K562 treated with DMSO at 1 percent for 12 hours (cell line): ENCODE results near the gene TMPRSS9. TPM values are rescaled to one million over a fixed set of nuclear protein-coding genes. Genes with fewer than 3 reads are reported as not detected.

Source experiments
- total RNA-seq: library from RNA; unstranded; fragments of 300-600 nt; gene quantifications from 2 replicates; pipeline ENCODE4 v1.2.3, GENCODE V29; 2022; ENCODE audit not compliant: insufficient read depth

Gene TMPRSS9
- total RNA-seq = 0.79 and 3.2 TPM in 2 replicates

GRCh38 chr19:2359992-2360685, at the start of gene TMPRSS9:
Gene TMPRSS9 (plus strand): TSS chr19:2360265. CDS start chr19:2389786, 29,521 bp downstream.

DNA sequence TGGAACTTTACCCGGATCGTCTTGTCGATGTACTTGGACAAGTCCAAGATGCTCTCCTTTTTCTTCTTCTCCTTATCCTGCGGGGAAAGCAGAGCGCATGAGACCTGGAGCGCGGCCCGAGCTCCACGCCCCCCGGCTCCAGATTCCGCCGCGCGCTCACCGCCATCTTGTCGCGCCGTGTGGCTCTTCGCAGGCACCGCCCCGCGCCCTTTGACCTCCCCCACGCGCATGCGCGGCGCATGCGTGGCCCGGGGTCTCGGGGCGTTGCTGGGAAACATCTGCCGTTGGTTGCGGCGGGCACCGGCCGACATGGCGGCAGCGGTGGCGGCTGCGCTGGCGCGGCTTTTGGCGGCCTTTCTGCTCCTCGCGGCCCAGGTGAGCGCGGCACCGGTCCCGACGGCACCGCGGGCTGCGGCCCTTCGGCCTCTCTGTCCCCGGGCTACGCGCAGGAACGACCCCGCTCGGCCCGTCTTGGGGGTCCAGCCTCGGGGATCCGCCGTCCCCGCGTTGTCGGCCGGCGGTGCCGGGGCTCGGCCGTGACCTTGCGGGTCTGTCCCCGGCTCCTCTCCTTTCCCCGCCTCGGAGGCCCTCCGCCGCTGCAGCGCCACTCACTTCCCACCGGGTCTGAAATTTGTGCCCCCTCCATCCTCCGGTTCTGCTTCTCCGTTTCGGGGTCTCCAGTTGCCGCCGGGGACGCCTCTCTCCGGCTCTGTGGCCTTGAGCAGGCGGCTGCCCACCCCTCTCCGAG, 31.5 kb upstream of the TMPRSS9 start, which contains the start of the genes LSM7 and SPPL2B:
Gene LSM7, minus strand, starts transcription at position 186 of the 748 bp plus-strand sequence. Its CDS starts 20 bp downstream, at position 166.
Gene SPPL2B, plus strand, starts transcription at position 284 of the 748 bp plus-strand sequence. Its CDS starts 26 bp downstream, at position 310.

GRCh38 chr19:2427429-2428320, 67.6 kb downstream of the TMPRSS9 start, which contains the start of gene TIMM13:
Gene TIMM13 (minus strand): TSS chr19:2427586. CDS start chr19:2427533, 53 bp downstream.

Other genes starting within 250 kb of the TMPRSS9 start
- 68.6 and 125 TPM in 2 replicates for gene AP3D1, start 208.7 kb upstream of the TMPRSS9 start, total RNA-seq
- gene DOT1L, start 196.3 kb upstream of the TMPRSS9 start, total RNA-seq = 16.7 and 43.9 TPM in 2 replicates
- gene PLEKHJ1, start 123.9 kb upstream of the TMPRSS9 start, total RNA-seq = 160 and 185 TPM in 2 replicates
- gene SF3A2, start 123.4 kb upstream of the TMPRSS9 start, total RNA-seq = 62.8 and 101 TPM in 2 replicates
- 31.0 and 34.0 TPM in 2 replicates for gene AMH, start 110.9 kb upstream of the TMPRSS9 start, total RNA-seq
- 2.0 TPM in 1 of 2 replicates, not detected in the other for gene JSRP1, start 103.8 kb upstream of the TMPRSS9 start, total RNA-seq
- not detected in 2 replicates for gene PEAK3, start 78.1 kb upstream of the TMPRSS9 start, total RNA-seq
- 0.36 and 0.94 TPM in 2 replicates for gene LINGO3, start 52.1 kb upstream of the TMPRSS9 start, total RNA-seq
- gene LSM7, start 31.7 kb upstream of the TMPRSS9 start, total RNA-seq = 303 and 460 TPM in 2 replicates
- 32.7 and 67.2 TPM in 2 replicates for gene SPPL2B, start 31.6 kb upstream of the TMPRSS9 start, total RNA-seq
- gene TIMM13, start 67.3 kb downstream of the TMPRSS9 start, total RNA-seq = 42.7 and 59.3 TPM in 2 replicates
- gene LMNB2, start 96.7 kb downstream of the TMPRSS9 start, total RNA-seq = 37.0 and 59.9 TPM in 2 replicates
- 6.9 and 9.1 TPM in 2 replicates for gene GADD45B, start 115.9 kb downstream of the TMPRSS9 start, total RNA-seq